ENCODE results near the gene ABCC3.
"Not testable (repeated sequence)": the region's sequence is repeated elsewhere in the genome, so short reads cannot be mapped to it uniquely, and the experiment has no call there.

ABCC3 gene

GRCh38 chr17:50721194-50722010 lies 86.7 kb downstream of the ABCC3 start:
- peak overlapping the region; percentile 97 for H3K4me3 ChIP-seq (ENCODE audit: low read depth, low read length)
- TF ChIP-seq CTCF (conservative IDR thresholded peaks at IDR 0.05; ENCODE audit: low read depth, low read length), result no peak
- DNase-seq (ENCODE audit: low read depth), result no peak

DNA sequence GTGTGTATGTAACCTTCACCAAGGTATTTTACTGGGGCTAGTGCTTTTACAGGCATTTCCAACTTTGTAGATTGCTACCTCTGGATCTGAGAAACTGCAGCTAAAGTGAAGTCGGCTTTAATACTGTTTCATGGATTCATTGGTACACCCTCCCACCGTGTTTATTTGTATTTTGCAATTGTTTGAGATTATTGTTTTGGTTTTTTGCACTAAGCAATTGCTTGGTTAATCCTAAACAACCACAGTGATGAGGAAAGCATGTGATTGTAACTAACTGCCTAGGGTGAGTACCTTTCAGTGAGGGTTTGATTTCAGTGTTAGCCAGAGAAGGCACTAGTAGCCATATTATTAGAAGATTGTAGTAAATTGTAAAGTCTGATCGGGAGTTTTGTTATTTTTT lies 88.1 kb downstream of the ABCC3 start:
- DNase-seq (ENCODE audit: low read depth), result no peak
- H3K4me3 ChIP-seq (ENCODE audit: low read depth, low read length), result no peak overlapping the region
- TF ChIP-seq CTCF (conservative IDR thresholded peaks at IDR 0.05; ENCODE audit: low read depth, low read length), result no peak

GRCh38 chr17:50724622-50725021 lies 89.9 kb downstream of the ABCC3 start:
- H3K4me3 ChIP-seq (ENCODE audit: low read depth, low read length); DNase-seq (ENCODE audit: low read depth): not testable (repeated sequence)

GRCh38 chr17:50725769-50726655 lies 91.3 kb downstream of the ABCC3 start:
- DNase-seq (ENCODE audit: low read depth), result no peak
- H3K4me3 ChIP-seq (ENCODE audit: low read depth, low read length), result no peak overlapping the region
- TF ChIP-seq CTCF (conservative IDR thresholded peaks at IDR 0.05; ENCODE audit: low read depth, low read length), result no peak

- DNase-seq (ENCODE audit: low read depth), result no peak
- TF ChIP-seq CTCF (conservative IDR thresholded peaks at IDR 0.05; ENCODE audit: low read depth, low read length), result no peak
- no peak overlapping the region for H3K4me3 ChIP-seq (ENCODE audit: low read depth, low read length)
These were observed 93.4 kb downstream of the ABCC3 start for GRCh38 chr17:50728112-50728429.

DNA sequence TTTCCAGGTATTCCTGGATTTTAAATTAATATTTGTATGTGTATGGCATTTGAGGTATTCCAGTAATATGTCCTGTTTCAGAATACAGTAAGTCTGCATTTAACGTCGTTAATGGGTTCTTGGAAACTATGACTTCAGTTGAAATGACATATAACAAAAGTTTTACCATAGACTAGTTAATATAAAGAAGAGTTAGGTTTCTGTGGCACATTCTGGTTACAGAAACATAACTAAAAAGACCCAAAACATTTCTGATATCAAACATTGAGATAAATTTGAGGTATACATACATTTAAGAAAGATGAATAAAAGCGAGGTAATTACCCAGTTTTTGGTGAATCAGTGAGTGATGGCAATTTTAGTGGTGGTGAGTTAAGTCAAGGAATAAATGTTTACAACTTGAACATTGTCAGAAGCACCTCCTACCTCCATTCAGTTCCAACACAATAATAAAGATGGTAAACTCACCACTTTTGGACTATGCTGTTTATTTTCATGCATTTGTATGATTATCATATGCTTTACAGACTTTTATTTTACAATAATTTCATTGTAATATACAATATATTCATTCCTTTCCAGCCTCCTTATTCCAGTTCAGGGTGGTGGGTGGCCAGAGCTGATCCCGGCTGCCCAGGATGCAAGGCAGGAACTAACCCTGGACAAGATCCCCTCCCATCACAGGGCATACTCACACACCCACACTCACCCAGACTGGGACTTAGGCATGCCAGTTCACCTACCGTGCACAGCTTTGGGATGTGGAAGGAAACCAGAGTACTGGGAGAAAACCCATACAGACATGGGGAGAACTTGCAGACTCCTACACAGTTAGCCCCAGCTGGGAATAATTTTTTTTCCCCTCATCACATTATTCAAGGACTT lies 94.4 kb downstream of the ABCC3 start:
- DNase-seq (ENCODE audit: low read depth), result no peak
- no peak for TF ChIP-seq CTCF (conservative IDR thresholded peaks at IDR 0.05; ENCODE audit: low read depth, low read length)
- H3K4me3 ChIP-seq (ENCODE audit: low read depth, low read length), result no peak overlapping the region

All from choroid plexus epithelial cell (primary cell).